ENCODE results near the gene KCNG3. TPM values are rescaled to one million over a fixed set of nuclear protein-coding genes. Genes with fewer than 3 reads are reported as not detected.

Gene KCNG3
- total and polyA plus RNA-seq, 8 donors: 0.23 to 0.83 (median 0.74) TPM

DNA sequence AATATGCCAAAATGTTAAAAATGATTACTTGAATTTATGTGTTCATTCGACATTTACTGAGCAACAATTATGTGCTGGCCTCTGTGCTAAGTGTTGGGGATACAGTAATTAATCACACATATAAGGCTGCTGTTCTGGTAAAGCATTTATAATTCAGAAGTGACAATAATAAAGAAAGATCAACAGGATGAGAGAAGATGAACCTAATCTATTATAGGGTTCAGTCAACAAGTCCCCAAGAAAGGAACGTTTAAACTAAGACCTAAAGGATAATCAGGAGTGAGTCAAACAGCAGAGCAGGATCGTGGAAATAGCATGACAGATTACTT is 72.7 kb downstream of the KCNG3 start:
- no peak for DNase-seq
- H3K9me3 ChIP-seq: no peaks in the 10 kb centered on the region
- no peak for ATAC-seq
- WGBS, 2 donors: 73 to 83% methylated on average over 3 of the region's 3 CpGs
- no peaks in the 10 kb centered on the region for H3K27me3 ChIP-seq
- no peak for FAIRE-seq
- no peak for TF ChIP-seq CTCF (IDR thresholded peaks at IDR 0.05)
- intact Hi-C loops (cut with DNase I): no loop called here
- H3K27ac ChIP-seq: no peak overlapping the region
- no peaks in the 10 kb centered on the region for H3K4me1 ChIP-seq
- H3K36me3 ChIP-seq: no peaks in the 10 kb centered on the region
- H3K4me3 ChIP-seq: no peak overlapping the region

GRCh38 chr2:42414648-42415047 is 79.1 kb downstream of the KCNG3 start:
- Histone ChIP-seq H3K4me3 (no peak overlapping the region), H3K4me1 (no peaks in the 10 kb centered on the region)
- intact Hi-C loops (cut with DNase I): no loop called here

DNA sequence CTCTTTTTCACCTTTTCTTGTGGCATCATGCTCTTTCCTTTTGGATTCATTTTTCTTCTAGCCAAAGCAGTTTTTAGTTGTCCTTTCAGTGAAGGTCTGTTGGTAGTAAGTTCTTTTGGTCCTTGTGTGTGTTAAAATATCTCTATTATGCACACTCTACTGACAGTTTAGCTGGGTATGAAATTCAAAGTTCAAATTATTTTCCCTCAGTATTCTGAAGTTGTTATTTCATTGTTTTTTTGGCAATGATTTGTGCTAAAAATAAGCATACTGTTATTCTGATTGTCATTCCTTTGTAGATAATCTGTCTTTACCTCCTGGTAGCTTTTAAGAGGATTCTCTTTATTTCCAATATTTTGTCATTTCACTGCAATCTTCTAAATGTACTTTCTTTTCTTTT is 79.6 kb downstream of the KCNG3 start:
- H3K36me3 ChIP-seq: no peaks in the 10 kb centered on the region
- H3K4me1 ChIP-seq: no peaks in the 10 kb centered on the region
- H3K27me3 ChIP-seq: no peaks in the 10 kb centered on the region
- ATAC-seq (no peak), FAIRE-seq (no peak), DNase-seq (no peak)
- no peaks in the 10 kb centered on the region for H3K9me3 ChIP-seq
- no peak for TF ChIP-seq CTCF (IDR thresholded peaks at IDR 0.05)
- no peak overlapping the region for H3K4me3 ChIP-seq
- H3K27ac ChIP-seq: no peak overlapping the region
- intact Hi-C loops (cut with DNase I): no loop called here

More at GRCh38 chr2:42414648-42415047, 79.1 kb downstream of the KCNG3 start:
- ATAC-seq (no peak), FAIRE-seq (no peak), DNase-seq (no peak)
- Histone ChIP-seq H3K27ac (no peak overlapping the region), H3K27me3 (no peaks in the 10 kb centered on the region), H3K36me3 (no peaks in the 10 kb centered on the region), H3K9me3 (no peaks in the 10 kb centered on the region)
- TF ChIP-seq CTCF (IDR thresholded peaks at IDR 0.05): no peak

DNA sequence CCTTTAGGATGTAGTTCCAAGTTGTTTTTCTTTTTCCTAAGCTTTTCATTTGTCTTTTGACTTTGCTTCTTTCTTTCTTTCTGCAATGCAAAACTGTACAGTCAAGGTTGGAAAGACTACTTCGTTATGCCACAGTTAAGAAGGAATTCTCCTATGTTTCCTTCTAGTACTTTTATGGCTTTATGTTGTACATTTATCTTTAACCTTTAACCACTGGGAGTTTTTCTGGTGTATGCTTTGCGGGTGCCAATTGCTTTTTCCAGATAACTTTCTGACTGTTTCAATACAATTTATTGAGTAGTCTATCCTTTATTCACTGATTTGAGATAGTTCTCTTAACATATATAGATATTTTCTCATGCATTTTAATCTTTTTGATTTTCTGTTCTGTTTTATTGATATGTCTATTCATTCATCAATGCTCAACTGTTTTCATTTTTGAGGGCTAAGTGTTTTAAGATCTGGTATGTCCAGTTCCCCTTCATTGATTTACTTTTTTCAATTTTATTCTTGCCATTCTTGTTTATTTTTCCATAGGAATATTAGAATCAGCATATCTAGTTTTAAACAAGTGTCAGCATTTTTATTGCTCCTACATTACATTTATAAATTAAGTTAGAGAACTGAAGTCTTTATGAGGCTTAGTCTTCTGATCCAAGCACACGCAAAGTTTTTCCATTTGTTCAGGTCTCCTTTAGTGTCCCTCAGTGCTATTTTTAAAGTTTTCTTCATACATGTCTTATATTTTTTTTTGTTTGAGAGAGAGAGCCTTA is 82.9 kb downstream of the KCNG3 start:
- intact Hi-C loops (cut with DNase I): no loop called here
- Histone ChIP-seq H3K4me1 (no peaks in the 10 kb centered on the region), H3K9me3 (no peaks in the 10 kb centered on the region), H3K36me3 (no peaks in the 10 kb centered on the region), H3K27ac (no peak overlapping the region), H3K4me3 (no peak overlapping the region), H3K27me3 (no peaks in the 10 kb centered on the region)
- ATAC-seq: no peak
- FAIRE-seq: no peak
- 53 to 66% methylated on average over 3 of the region's 3 CpGs for WGBS, 2 donors
- no peak for DNase-seq
- no peak for TF ChIP-seq CTCF (IDR thresholded peaks at IDR 0.05)

DNA sequence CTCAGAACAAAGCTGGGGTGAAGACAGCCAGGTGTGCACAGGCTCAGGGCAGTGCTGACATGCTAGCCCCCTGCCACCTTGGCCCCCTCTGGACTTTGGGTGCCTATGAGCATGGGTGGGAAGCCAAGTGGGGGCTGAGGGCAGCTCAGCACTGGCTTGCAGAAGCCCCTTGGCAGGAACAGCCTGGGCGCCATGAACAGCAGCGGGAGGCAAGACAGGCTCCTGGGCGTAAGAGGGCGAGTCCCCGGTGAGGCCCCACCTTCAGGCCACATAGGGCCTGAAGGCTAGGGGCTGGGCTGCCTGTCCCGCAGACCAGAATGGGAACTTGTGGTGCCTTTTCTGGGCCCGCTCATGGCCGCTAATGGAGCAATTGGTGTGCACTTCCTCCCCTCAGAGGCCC is 85.8 kb downstream of the KCNG3 start:
- ATAC-seq (no peak), DNase-seq (peak in 1 of 6 donors; percentile 55), FAIRE-seq (no peak)
- H3K27ac ChIP-seq: no peak overlapping the region
- no peaks in the 10 kb centered on the region for H3K9me3 ChIP-seq
- 96 to 97% methylated on average over 8 of the region's 8 CpGs for WGBS, 2 donors
- H3K27me3 ChIP-seq: no peaks in the 10 kb centered on the region
- no peak overlapping the region for H3K4me3 ChIP-seq
- H3K36me3 ChIP-seq: no peaks in the 10 kb centered on the region
- TF ChIP-seq CTCF (IDR thresholded peaks at IDR 0.05): no peak
- no peaks in the 10 kb centered on the region for H3K4me1 ChIP-seq
- intact Hi-C loops (cut with DNase I): no loop called here
